Uterus (tissue), 2 donors: ENCODE results near the gene RAB8A.

Experiments
- CTCF ChIP-seq, 4 experiments: fragments of 200-600 bp in 2 of 4; fragments of 450-650 bp in 2 of 4; sonication (generic) in 2 of 4; IDR thresholded peaks; one replicate each; pipeline ENCODE4 v1.5.1; 2016 to 2019; ENCODE audit warnings: antibody characterized with exemption in 4 of 4, mild to moderate bottlenecking in 2 of 4, moderate library complexity in 1 of 4
- POLR2A ChIP-seq, 2 donors: fragments of 450-650 bp; IDR thresholded peaks; one replicate each; pipeline ENCODE4 v1.6.1; 2016; ENCODE audit warnings: antibody characterized with exemption in 2 of 2, mild to moderate bottlenecking in 1 of 2, moderate library complexity in 1 of 2

GRCh38 chr19:16091546-16092475 is 19.9 kb upstream of the RAB8A start:
- TF ChIP-seq CTCF (IDR thresholded peaks at IDR 0.05) (no peak), POLR2A (IDR thresholded peaks at IDR 0.05) (no peak)
